GM06990 (cell line): ENCODE measurements around the gene MYO9A.

Experiments
- DNase-seq: peaks from one replicate; pipeline ENCODE4 v3.0.0-alpha.2; 2011; ENCODE audit not compliant: insufficient read length; ENCODE audit errors: extremely low read depth
- H3K27me3 ChIP-seq: replicated peaks from 2 replicates; pipeline ENCODE4 v1.6.0; 2011; ENCODE audit warnings: low read length; ENCODE audit not compliant: control insufficient read depth, insufficient read depth
- H3K36me3 ChIP-seq: 2 replicates; pipeline ENCODE4 v1.5.1; 2011; ENCODE audit warnings: low read length; ENCODE audit not compliant: control insufficient read depth, insufficient read depth
- H3K4me3 ChIP-seq: replicated peaks from 2 replicates; pipeline ENCODE4 v1.5.1; 2011; ENCODE audit warnings: low read depth, mild to moderate bottlenecking, control low read depth, low read length
- TF ChIP-seq, protein P1 (sequence below): IDR thresholded peaks from 2 replicates; pipeline ENCODE4 v1.5.1; 2011; ENCODE audit warnings: low read length, control low read depth, mild to moderate bottlenecking, inconsistent platforms; ENCODE audit not compliant: insufficient read depth, poor library complexity, severe bottlenecking

MYO9A gene

DNA sequence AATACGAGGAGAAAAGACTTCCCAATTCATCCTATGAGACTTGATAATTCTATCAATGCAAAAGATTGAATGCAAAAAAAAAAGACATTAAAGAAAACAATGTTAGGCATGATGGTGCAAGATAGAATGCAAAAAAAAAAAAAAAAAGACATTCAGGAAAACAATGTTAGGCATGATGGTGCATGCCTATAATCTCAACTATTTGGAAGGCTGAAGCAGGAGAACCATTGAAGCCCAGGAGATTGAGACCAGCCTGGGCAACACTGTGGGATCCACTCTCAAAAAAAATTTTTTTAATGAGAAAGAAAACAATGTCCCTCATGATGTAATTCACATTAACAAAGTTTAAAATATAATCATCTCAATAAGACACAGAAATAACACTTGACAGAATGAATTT, 75.9 kb downstream of the MYO9A start:
- DNase-seq: no peak
- TF ChIP-seq, protein P1, sequence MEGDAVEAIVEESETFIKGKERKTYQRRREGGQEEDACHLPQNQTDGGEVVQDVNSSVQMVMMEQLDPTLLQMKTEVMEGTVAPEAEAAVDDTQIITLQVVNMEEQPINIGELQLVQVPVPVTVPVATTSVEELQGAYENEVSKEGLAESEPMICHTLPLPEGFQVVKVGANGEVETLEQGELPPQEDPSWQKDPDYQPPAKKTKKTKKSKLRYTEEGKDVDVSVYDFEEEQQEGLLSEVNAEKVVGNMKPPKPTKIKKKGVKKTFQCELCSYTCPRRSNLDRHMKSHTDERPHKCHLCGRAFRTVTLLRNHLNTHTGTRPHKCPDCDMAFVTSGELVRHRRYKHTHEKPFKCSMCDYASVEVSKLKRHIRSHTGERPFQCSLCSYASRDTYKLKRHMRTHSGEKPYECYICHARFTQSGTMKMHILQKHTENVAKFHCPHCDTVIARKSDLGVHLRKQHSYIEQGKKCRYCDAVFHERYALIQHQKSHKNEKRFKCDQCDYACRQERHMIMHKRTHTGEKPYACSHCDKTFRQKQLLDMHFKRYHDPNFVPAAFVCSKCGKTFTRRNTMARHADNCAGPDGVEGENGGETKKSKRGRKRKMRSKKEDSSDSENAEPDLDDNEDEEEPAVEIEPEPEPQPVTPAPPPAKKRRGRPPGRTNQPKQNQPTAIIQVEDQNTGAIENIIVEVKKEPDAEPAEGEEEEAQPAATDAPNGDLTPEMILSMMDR: no peak
- no peaks in the 10 kb centered on the region; the same call in 1 of the 2 replicates for H3K36me3 ChIP-seq
- no peak overlapping the region for H3K4me3 ChIP-seq
- H3K27me3 ChIP-seq: no peaks in the 10 kb centered on the region

DNA sequence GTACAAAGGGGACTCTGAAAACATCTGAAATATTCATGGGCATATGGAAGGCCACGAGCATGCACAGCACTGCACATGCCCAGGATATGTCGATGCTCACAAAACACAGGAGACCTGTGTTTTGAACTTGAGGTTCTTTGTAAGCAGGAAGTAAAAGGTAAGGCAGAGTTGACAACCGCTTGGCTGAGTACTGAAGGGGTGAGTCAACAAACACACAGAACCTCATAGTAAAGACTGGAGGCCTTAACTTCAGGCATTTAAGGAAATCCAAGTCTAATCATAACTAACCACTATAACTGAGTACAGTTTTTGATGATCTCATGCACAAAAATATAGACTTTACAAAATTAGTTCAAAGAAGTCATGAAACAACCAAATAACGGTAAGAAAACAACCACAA, 80.6 kb downstream of the MYO9A start:
- H3K36me3 ChIP-seq: no peaks in the 10 kb centered on the region
- no peaks in the 10 kb centered on the region for H3K27me3 ChIP-seq
- DNase-seq: no peak
- TF ChIP-seq, protein P1: no peak
- H3K4me3 ChIP-seq: no peak overlapping the region

DNA sequence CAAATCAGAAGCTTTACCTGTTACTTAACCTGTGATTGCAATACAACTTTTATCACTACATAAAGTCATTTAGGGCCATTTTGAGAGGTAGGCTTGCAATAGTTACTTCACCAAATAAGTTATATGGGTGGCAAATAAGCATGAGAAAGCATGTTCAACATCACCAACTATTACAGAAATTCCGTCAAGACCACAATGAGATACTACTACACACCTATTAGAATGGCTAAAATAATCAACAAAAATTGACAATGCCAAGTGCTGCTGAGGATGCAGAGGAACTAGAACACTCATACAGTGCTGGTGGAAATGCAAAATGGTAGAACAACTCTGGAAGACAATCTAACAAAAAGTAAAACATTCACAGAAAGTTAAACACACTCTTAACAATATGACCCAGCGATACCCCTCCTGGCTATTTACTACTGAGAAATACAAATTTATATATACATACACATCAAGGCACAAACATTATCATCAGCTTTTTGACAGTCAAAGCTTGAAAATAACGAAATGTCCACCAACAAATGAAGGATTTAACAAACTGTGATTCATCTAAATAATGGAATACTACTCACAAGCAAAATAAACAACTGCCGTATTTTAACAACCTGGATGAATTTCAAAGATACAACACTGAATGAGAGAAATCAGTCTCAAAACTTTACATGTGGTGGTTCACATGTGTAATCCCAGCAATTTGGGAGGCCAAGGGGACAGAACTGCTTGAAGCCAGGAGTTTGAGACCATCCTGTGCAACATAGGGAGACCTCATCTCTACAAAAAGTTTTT, 82.9 kb downstream of the MYO9A start:
- no peak overlapping the region for H3K4me3 ChIP-seq
- H3K36me3 ChIP-seq: no peaks in the 10 kb centered on the region
- TF ChIP-seq, protein P1: no peak
- no peaks in the 10 kb centered on the region for H3K27me3 ChIP-seq
- no peak for DNase-seq

DNA sequence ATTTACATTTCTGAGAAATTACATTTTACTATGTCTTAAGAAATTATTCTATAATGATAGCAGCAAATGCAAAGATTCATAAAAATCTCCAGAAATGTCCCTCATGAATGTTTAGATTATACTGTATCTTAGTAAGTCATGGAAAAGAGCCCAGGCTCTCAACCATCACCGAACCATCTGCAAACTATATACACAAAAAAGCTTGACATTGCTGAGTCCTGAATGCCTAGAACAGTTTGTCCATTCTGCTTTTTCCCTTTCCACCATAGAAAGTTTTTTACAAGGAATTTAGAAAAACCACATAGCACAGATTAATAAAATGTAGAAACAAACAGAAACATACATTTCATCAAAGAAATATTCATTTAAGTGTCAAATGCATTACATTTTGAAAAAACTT, 83.6 kb downstream of the MYO9A start:
- TF ChIP-seq, protein P1: no peak
- no peaks in the 10 kb centered on the region for H3K27me3 ChIP-seq
- H3K36me3 ChIP-seq: no peaks in the 10 kb centered on the region
- H3K4me3 ChIP-seq: no peak overlapping the region
- DNase-seq: no peak

DNA sequence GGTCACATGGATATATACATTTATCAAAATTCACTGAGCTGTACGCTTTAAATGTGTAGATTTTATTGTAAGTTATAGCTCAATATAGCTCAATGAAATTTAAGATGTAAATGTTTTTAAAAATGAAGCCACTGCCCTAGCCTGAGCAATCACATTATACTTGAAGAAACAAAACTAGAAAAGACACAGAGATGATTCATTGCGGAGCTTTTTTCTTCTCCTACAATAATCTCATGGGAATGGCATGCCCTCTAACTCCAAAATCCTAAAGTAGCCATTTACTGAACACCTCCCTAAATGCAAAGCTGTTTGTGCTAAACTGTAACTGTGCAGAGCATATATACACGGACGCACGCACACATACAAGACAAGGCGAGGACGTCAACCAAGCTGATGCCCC, 84.2 kb downstream of the MYO9A start:
- Histone ChIP-seq H3K36me3 (no peaks in the 10 kb centered on the region), H3K27me3 (no peaks in the 10 kb centered on the region), H3K4me3 (no peak overlapping the region)
- TF ChIP-seq, protein P1: no peak
- no peak for DNase-seq

DNA sequence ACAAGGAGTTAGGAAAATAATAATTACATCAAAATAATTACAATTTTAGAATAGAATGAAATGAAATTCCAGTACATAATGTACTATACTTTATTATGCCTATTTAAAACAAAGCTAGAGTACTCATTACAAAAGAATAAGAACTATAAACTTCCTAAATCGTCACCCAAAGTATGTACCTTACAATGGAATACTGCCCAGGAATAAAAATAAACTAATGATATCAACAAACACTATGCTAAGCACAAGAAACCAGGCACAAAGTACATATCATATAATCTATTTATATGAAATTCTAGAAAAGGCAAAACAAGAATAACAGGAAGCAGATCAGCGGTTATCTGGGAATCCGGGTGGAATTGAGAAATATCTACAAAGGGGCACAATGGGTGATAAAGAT, 84.7 kb downstream of the MYO9A start:
- no peak for DNase-seq
- Histone ChIP-seq H3K27me3 (no peaks in the 10 kb centered on the region), H3K4me3 (no peak overlapping the region), H3K36me3 (no peaks in the 10 kb centered on the region)
- TF ChIP-seq, protein P1: no peak
